Inferior parietal cortex (tissue), 1 donor: ENCODE data around the gene TRIM43B.
"Not testable (repeated sequence)": the region's sequence is repeated elsewhere in the genome, so short reads cannot be mapped to it uniquely, and the experiment has no call there.

Source experiments
- DNase-seq: peaks from one replicate; pipeline ENCODE4 v3.0.0-alpha.2; 2016; ENCODE audit errors: extremely low spot score

TRIM43B gene

GRCh38 chr2:95484654-95485053 lies at the start of gene TRIM43B:
Gene TRIM43B (minus strand): TSS chr2:95484754. CDS start chr2:95482714, 2,040 bp downstream.
- DNase-seq = not testable (repeated sequence)

DNA sequence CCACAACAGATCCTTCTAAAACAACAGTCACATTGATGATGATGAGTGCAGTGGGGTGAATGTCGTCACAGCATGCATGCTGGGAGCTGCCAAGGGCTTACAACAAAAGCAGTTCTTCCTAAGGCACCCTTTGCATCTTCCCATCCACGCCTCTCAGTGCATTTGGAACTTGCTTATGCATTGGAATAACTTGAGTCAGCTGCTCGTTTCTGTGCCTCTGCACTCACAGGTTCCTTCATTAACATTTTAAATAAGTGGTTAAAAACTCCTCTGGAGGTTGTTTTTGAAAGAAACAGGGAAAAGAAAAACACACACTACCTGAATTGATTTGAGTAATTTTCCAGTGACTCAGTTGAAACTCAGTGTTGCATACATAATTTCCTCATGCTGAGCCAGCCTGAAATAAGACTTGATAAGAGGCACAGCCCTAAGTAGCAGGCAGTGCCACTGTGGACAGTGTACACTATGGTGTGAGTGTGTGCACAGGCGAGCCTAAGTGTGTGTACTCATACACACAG lies 46.8 kb upstream of the TRIM43B start:
- DNase-seq = no peak

- no peak for DNase-seq
These were observed 46.2 kb upstream of the TRIM43B start for GRCh38 chr2:95530734-95531133.

- DNase-seq = peak; percentile 66
These were observed 42.1 kb upstream of the TRIM43B start for GRCh38 chr2:95526360-95527341.

DNA sequence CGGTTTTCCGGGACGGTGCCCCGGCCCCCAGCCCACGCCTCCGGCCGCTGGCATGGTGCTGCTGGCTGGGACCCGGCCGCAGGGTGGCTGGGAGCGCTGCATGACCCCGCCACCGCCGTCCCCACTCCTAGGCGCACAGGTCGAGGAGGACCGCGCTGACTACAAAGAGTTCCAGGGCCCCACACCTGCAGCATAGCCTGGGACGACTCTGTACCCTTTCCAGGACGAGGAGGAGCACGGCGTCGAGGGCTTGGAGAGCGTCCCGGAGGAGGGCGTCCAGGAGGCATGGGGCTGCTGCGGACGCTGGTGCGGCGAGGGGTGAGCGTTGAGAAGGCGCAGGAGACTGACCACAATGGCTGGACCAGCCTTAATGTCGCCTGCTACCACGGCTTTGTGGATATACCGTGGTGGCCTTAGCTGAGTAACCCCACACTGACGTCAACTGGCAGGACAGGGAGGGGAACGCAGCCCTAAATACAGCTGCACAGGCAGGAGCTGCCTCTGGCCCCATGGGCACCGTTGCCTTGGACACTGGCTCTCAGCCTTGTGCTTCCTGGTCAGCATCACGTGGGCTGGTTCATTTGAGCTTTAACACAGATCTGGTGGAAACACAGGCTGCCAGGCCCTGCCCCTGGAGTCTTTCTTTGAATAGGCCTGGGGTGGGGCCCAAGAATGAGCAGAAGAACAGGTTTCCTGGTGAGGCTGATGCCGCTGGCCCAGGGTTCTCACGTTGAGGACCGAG lies 40.9 kb upstream of the TRIM43B start:
- no peak for DNase-seq

DNA sequence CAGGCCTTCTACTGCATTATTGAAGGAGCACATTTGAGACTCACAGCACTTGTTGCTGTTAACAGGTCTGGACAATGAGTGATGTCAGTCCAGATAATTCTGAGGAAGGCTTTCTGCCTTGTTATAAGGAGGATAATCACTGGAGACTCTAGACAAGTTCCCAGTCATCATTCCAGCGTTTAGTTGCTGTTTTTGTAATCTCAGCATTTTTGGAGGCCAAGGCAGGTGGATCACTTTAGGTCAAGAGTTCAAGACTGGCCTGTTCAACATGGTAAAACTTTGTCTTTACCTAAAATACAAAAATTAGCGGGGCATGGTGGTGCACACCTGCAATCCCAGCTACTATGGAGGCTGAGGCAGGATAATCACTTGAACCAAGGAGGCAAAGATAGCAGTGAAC lies 39.6 kb upstream of the TRIM43B start:
- DNase-seq = no peak

DNA sequence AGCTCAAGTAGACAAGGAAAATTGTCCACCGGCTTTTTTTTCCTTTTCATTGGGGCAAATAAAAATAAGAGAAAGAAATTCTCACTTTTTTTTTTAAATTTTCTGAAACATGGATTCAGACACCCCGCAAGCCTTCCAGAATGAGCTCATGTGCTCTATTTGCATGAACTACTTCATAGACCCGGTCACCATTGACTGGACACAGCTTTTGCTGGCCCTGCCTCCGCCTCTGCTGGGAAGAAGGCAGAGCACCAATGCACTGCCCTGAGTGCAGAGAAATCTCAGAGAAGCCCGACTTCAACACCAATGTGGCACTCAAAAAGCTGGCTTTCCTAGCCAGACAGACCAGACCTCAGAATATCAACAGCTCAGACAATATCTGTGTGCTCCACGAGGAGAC lies 30.2 kb upstream of the TRIM43B start:
- DNase-seq = no peak

GRCh38 chr2:95514226-95514625 lies 29.7 kb upstream of the TRIM43B start:
- not testable (repeated sequence) for DNase-seq

GRCh38 chr2:95509408-95509807 lies 24.9 kb upstream of the TRIM43B start:
- no peak for DNase-seq

- DNase-seq = no peak
These were observed 20.7 kb upstream of the TRIM43B start for GRCh38 chr2:95505222-95505621.

DNA sequence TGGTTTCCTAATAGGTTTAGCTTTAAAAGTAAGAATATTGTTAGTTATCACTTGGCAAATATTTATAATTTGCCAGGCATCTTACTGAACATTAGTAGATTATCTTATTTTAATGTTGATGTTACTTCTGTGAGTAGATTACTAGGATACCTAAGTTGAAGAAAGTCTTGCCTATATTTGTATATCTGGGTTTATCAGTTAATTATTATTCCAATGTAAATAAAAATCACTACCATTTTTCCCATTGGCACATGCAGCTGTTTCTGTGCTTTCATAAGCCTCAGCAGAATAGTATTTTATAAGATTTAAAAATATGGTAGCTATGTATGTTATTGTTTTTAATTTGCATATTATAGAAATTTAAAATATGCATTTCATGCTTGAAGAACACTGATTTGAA lies 16.3 kb upstream of the TRIM43B start:
- DNase-seq = no peak

- DNase-seq = not testable (repeated sequence)
These were observed 7.5 kb upstream of the TRIM43B start for GRCh38 chr2:95492076-95492475.

DNA sequence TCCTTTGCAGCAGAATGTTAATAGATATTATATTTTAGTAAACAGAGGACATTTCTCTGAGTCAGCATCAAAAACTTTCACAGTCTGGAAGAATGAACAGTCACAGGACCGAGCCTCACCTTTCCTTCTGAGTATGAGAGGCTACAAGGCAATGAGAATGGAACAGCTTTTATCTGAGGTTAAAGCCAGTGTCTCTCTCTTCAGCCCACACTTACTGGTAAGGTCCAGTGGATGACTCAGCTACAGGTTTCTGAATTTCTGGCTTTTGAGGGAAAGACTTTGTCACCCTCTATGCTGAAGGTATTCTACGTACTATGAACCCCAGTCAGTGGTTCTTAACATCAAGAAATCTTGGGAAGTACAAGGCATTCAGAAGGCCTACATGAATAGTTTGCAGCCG lies 9.5 kb downstream of the TRIM43B start:
- DNase-seq = not testable (repeated sequence)

DNA sequence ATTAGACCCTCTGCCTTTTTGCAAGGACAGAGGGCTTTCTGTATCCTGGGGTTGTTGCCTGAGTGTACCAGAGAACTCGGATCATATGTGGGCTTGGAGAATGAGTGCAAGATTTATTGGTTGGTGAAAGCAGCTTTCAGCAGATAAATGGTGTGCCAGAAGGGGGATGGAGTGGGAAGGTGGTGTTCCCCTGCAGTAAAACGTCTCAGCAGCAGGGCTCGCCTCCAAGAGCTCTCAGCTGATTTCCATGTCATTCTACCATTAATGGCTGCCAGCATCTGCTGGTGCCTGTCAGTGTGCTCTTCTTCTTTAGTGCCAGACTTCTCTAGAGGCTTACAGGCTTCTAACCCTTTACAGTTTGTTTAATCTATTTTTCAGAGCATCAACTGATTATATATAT lies 16.6 kb downstream of the TRIM43B start:
- DNase-seq = not testable (repeated sequence)

DNA sequence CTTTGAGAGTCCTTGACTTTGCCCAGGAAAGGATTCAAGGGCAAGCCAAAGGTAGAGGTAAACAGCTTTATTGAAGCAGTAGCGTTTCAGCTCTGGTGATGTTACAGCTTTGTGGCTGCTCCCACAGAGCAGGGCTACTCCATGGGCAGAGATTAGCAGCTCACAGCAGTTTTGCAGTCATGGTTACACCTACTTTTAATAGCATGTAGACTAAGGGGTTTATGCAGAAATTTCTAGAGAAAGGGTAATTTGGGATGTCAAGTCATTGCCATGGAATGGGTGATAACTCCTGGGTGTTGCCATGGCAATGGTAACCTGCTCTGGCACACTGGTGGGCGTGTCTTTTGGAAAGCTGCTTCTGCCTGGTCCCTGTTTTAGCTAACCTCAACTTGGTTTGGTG lies 18.0 kb downstream of the TRIM43B start:
- DNase-seq = not testable (repeated sequence)

GRCh38 chr2:95463292-95463691 lies 21.3 kb downstream of the TRIM43B start:
- DNase-seq = not testable (repeated sequence)

- not testable (repeated sequence) for DNase-seq
These were observed 39.2 kb downstream of the TRIM43B start for GRCh38 chr2:95445317-95445716.

DNA sequence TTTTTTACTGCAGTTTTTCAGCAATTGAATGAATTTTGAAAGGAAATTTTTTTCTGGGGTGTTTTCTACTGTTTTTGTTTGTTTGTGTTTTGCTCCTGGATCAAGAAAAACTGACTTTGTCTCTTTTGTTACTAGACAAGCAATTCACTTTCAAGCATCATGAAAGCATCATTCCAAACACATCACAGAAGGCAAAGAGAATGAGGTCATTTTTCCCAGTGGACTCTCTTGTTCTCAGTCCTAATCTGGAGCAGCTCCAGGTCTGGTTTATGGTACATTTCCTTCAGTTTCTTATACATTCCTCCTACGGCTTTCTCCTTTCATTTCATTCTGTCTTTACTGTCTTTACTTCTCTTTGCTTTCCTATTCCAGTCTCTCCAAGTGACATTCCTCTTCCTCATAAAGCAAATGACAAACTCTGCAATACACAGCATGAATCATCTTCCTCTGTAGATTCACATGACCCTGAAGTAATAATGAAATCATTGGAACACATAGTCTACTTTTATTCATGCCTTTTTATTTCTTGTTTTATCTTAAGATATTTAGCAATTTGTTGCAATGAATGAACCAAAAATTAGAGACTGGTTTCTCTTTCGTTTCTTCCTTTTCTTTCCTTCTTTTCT lies 42.0 kb downstream of the TRIM43B start:
- not testable (repeated sequence) for DNase-seq

- not testable (repeated sequence) for DNase-seq
These were observed 48.7 kb downstream of the TRIM43B start for GRCh38 chr2:95435872-95436209.

- DNase-seq = not testable (repeated sequence)
These were observed 49.2 kb downstream of the TRIM43B start for GRCh38 chr2:95435162-95435871.

DNA sequence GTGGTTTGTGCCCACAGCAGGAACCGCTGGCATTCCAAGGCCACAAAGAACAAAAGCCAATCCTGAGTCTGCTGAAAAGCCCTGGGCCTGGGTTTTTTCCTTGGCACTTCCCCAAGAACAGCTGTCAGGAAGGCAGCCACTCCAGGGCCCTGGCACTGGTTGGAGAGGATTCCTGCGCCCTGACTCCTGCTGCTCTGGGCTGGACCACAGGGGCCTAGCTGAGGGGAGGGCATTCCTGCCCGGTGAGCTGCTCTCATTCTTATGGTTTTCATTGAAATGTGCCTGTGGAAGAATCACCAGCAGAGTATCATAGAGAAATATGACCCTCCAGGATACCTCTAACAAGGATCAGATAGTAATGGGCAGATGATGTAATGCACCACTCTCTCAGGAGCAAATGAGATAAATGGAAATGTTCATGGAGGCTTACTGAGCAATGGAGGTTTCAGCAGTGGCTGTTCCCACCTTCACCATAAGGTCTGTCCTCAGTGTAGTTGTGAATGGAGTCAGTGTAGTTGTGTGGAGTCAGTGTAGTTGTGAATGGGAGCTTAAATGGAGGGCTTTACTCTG lies 50.0 kb downstream of the TRIM43B start:
- not testable (repeated sequence) for DNase-seq
